Peyer's patch (tissue), 4 donors: ENCODE results near the gene EP400. TPM values are rescaled to one million over a fixed set of nuclear protein-coding genes. Genes with fewer than 3 reads are reported as not detected.

Experiments used
- DNase-seq, 3 donors: peaks; one replicate each; pipeline ENCODE4 v3.0.0-alpha.2; 2017 to 2019
- H3K27ac ChIP-seq, 4 donors: fragments of 200-600 bp; sonication (generic); one replicate each; pipeline ENCODE4 v1.5.1; 2016 to 2019
- H3K27me3 ChIP-seq, 2 donors: fragments of 200-600 bp; sonication (generic); one replicate each; pipeline ENCODE4 v1.5.1; 2019
- H3K36me3 ChIP-seq, 3 donors: fragments of 200-600 bp; sonication (generic); one replicate each; pipeline ENCODE4 v1.5.1; 2016 to 2019
- H3K4me1 ChIP-seq, 4 donors: fragments of 200-600 bp; sonication (generic); one replicate each; pipeline ENCODE4 v1.5.1; 2016 to 2019
- H3K4me3 ChIP-seq, 4 donors: fragments of 200-600 bp; sonication (generic); 1 replicate in 3 of 4; 2 replicates in 1 of 4; pipeline ENCODE4 v1.5.1; 2016 to 2019; ENCODE audit warnings: mild to moderate bottlenecking in 1 of 4
- H3K9me3 ChIP-seq, 4 donors: fragments of 200-600 bp; sonication (generic); one replicate each; pipeline ENCODE4 v1.5.1; 2016 to 2019; ENCODE audit warnings: mild to moderate bottlenecking in 1 of 4
- POLR2A ChIP-seq, 2 donors: fragments of 450-650 bp; IDR thresholded peaks; one replicate each; pipeline ENCODE4 v1.5.1; 2017; ENCODE audit warnings: antibody characterized with exemption in 2 of 2, mild to moderate bottlenecking in 2 of 2, moderate library complexity in 2 of 2
- total RNA-seq, 4 donors: library from RNA; depleted of rRNA; stranded (reverse); fragments of >200 nt; gene quantifications; one replicate each; pipeline ENCODE4 v1.1.0, GENCODE V29; 2016
- TF ChIP-seq, protein P1 (sequence below), 6 experiments: fragments of 450-650 bp in 4 of 6; fragments of 200-600 bp in 2 of 6; sonication (generic) in 1 of 6; IDR thresholded peaks; one replicate each; pipeline ENCODE4 v1.5.1; 2017 to 2019; ENCODE audit warnings: antibody characterized with exemption in 6 of 6, mild to moderate bottlenecking in 3 of 6, moderate library complexity in 1 of 6

The EP400 gene
- total RNA-seq, 4 donors from 2014 or later, result 22.1 to 60.2 (median 49.2) TPM

- no peaks in the 10 kb centered on the region for H3K9me3 ChIP-seq
- H3K4me3 ChIP-seq, result no peak overlapping the region
- no peak overlapping the region for H3K27ac ChIP-seq
- no peak for DNase-seq
- peaks cover 0 to 5% (median 0%) of the 10 kb centered on the region in 4 donors for H3K4me1 ChIP-seq
- H3K27me3 ChIP-seq, result no peaks in the 10 kb centered on the region
- TF ChIP-seq POLR2A (IDR thresholded peaks at IDR 0.05), result no peak
- TF ChIP-seq, protein P1, sequence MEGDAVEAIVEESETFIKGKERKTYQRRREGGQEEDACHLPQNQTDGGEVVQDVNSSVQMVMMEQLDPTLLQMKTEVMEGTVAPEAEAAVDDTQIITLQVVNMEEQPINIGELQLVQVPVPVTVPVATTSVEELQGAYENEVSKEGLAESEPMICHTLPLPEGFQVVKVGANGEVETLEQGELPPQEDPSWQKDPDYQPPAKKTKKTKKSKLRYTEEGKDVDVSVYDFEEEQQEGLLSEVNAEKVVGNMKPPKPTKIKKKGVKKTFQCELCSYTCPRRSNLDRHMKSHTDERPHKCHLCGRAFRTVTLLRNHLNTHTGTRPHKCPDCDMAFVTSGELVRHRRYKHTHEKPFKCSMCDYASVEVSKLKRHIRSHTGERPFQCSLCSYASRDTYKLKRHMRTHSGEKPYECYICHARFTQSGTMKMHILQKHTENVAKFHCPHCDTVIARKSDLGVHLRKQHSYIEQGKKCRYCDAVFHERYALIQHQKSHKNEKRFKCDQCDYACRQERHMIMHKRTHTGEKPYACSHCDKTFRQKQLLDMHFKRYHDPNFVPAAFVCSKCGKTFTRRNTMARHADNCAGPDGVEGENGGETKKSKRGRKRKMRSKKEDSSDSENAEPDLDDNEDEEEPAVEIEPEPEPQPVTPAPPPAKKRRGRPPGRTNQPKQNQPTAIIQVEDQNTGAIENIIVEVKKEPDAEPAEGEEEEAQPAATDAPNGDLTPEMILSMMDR (IDR thresholded peaks at IDR 0.05), result no peak
- H3K36me3 ChIP-seq, result peaks cover 0 to 74% (median 0%) of the 10 kb centered on the region in 3 donors
Measured at GRCh38 chr12:131909081-131909751, 40.5 kb upstream of the EP400 start.

DNA sequence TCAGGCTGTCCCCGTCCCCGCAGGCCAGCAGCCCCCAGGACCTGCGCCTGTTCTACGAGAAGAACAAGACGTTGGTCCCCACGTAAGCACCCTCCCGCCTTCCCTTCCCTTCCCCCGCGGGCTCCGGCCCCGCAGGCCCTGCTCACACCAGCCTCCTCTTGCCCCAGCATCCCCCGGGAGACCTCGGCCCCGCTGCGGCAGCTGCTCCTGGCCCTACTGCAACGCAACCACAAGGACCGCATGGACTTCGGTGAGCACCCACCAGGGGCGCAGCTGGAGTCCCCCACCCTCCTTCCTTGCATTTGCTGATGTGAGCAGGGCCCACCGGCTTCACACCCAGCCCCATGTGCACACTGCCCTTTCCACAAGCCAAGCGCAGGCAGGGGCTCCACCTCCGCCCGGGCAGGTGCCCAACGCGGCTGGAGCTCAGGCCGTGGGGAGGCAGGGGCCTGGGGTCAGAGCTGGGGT, 40.0 kb upstream of the EP400 start:
- no peaks in the 10 kb centered on the region for H3K9me3 ChIP-seq
- H3K27me3 ChIP-seq, result no peaks in the 10 kb centered on the region
- no peak overlapping the region for H3K27ac ChIP-seq
- DNase-seq, result no peak
- H3K4me1 ChIP-seq, result peaks cover 0 to 5% (median 0%) of the 10 kb centered on the region in 4 donors
- TF ChIP-seq POLR2A (IDR thresholded peaks at IDR 0.05), result no peak
- TF ChIP-seq, protein P1 (IDR thresholded peaks at IDR 0.05), result no peak
- no peak overlapping the region for H3K4me3 ChIP-seq
- H3K36me3 ChIP-seq, result peaks cover 0 to 80% (median 0%) of the 10 kb centered on the region in 3 donors

DNA sequence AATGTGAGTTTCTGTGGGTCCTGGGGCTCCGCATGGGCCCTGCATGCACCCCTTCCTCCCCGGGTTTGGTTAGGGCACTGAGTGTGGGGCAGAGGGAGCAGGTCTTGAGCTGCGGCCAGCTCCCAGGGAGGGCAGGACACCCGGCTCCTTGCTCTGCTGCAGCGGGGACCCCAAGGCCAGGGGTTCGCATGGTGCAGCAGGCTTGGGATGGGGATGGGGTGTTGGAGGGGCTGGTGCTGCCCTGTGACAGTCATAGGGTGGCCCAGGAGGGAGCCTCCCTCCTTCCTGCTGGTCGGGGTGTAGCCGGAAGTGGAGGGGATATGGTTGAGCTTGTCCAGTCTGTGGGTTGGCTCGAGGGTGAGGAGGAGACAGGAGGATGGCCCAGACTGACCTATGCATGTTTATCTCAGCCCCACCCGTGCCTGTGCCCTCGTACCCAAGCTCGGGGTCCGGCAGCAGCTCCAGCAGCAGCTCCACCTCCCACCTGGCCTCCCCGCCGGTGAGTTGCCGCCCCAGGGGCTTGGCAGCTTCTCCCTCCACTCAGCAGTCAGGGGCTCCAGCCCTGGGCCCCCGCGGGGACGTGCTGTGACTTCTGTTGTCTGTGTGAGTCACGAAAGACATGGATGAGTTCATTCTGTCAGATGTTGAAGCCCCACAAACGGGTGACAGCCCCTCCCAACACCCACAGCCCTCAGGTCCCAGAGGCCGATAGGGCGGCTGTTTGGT, 39.3 kb upstream of the EP400 start:
- Histone ChIP-seq H3K4me1 (peaks cover 0 to 5% (median 0%) of the 10 kb centered on the region in 4 donors), H3K4me3 (no peak overlapping the region), H3K27ac (no peak overlapping the region), H3K36me3 (peaks cover 0 to 86% (median 0%) of the 10 kb centered on the region in 3 donors), H3K27me3 (no peaks in the 10 kb centered on the region), H3K9me3 (no peaks in the 10 kb centered on the region)
- TF ChIP-seq, protein P1 (IDR thresholded peaks at IDR 0.05), result no peak
- TF ChIP-seq POLR2A (IDR thresholded peaks at IDR 0.05), result no peak
- DNase-seq, result no peak

DNA sequence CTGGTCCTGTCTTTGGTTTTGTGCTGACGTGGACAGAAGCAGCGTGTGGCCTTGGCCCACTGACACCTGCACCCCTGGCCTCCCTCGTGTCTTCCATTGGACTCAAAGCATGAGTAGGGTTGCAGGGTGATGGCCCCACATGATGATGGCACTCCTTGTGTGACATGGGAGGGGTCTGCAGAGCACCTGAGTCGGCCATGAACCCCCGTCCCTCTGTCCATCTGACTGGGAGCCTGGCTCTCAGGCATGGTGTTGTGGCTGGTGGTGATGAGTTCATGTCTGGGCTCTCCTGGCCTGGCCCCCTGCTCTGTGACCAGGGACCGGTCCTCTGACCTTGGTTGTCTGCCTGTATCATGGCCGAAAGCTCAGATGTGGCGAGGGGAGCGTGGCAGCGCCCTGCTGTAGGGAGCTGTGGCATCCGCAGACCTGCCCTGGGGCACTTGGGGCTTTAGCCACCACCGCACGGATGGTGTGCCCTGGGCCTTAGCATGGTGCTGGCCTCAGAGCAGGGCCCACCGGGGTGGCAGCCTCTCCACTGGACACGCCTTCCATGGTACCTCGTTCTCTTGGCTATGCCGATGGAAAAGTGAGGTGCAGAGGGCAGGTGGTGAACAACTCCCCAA, 38.6 kb upstream of the EP400 start:
- Histone ChIP-seq H3K27me3 (no peaks in the 10 kb centered on the region), H3K27ac (no peak overlapping the region), H3K4me1 (peaks cover 0 to 5% (median 0%) of the 10 kb centered on the region in 4 donors), H3K9me3 (no peaks in the 10 kb centered on the region), H3K4me3 (no peak overlapping the region), H3K36me3 (peaks cover 0 to 93% (median 0%) of the 10 kb centered on the region in 3 donors)
- no peak for DNase-seq
- TF ChIP-seq POLR2A (IDR thresholded peaks at IDR 0.05), result no peak
- TF ChIP-seq, protein P1 (IDR thresholded peaks at IDR 0.05), result no peak

DNA sequence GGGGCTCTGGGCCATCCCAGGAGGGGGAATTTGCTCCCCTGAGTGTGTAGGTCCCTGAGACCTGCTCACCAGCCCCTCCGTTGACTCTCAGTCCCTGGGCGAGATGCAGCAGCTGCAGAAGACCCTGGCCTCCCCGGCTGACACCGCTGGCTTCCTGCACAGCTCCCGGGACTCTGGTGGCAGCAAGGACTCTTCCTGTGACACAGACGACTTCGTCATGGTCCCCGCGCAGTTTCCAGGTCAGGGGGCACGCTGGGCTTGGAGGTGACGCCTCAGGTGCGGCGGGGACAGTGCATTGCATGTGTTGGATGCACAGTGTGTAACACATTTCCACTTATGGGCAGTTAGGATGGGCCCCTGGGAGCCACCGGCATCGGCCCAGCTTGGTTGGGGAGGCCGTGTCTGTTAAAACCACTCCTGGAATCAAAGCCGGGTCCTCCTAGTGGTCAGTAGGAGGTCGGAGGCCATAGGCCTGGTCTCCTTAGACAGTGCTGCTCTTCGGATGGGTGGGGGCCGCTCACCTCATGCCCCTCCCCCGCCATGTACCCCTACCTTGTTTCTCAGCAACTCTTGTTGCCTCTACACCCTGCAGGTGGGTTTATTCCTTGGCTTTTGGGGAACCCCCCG, 37.8 kb upstream of the EP400 start:
- Histone ChIP-seq H3K36me3 (peaks cover 0 to 95% (median 0%) of the 10 kb centered on the region in 3 donors), H3K27ac (no peak overlapping the region)
- DNase-seq, result no peak

More for the DNA sequence above, 37.8 kb upstream of the EP400 start:
- Histone ChIP-seq H3K4me1 (peaks cover 0 to 5% (median 0%) of the 10 kb centered on the region in 4 donors), H3K4me3 (no peak overlapping the region), H3K27me3 (no peaks in the 10 kb centered on the region), H3K9me3 (no peaks in the 10 kb centered on the region)
- TF ChIP-seq, protein P1 (IDR thresholded peaks at IDR 0.05), result no peak
- no peak for TF ChIP-seq POLR2A (IDR thresholded peaks at IDR 0.05)
